HG02642 (cell line): Measurements from ENCODE around the gene ERBB4.

ENCODE experiments used
- ATAC-seq: cut with Tn5 transposase; IDR thresholded peaks from one replicate; pipeline ENCODE4 v1.9.1; 2021; ENCODE audit warnings: mild to moderate bottlenecking; ENCODE audit not compliant: unreplicated experiment, poor library complexity

The ERBB4 gene

GRCh38 chr2:212173756-212174510 is 364.7 kb downstream of the ERBB4 start:
- no peak for ATAC-seq

GRCh38 chr2:212173331-212173730 is 365.3 kb downstream of the ERBB4 start:
- no peak for ATAC-seq

GRCh38 chr2:212170382-212170781 is 368.2 kb downstream of the ERBB4 start:
- no peak for ATAC-seq

GRCh38 chr2:212158081-212158480 is 380.5 kb downstream of the ERBB4 start:
- no peak for ATAC-seq

GRCh38 chr2:212157012-212157411 is 381.6 kb downstream of the ERBB4 start:
- no peak for ATAC-seq

GRCh38 chr2:212156088-212156487 is 382.5 kb downstream of the ERBB4 start:
- no peak for ATAC-seq

GRCh38 chr2:212154477-212154878 is 384.1 kb downstream of the ERBB4 start:
- ATAC-seq = no peak

GRCh38 chr2:212153923-212154322 is 384.7 kb downstream of the ERBB4 start:
- ATAC-seq = no peak

GRCh38 chr2:212147921-212148513 is 390.6 kb downstream of the ERBB4 start:
- ATAC-seq = no peak

GRCh38 chr2:212146416-212146815 is 392.2 kb downstream of the ERBB4 start:
- ATAC-seq = no peak

- no peak for ATAC-seq
These were observed 393.5 kb downstream of the ERBB4 start for GRCh38 chr2:212145121-212145520.

- ATAC-seq = no peak
These were observed 396.0 kb downstream of the ERBB4 start for GRCh38 chr2:212142631-212143030.

- no peak for ATAC-seq
These were observed 397.1 kb downstream of the ERBB4 start for GRCh38 chr2:212141499-212141898.

GRCh38 chr2:212136216-212136795 is 402.3 kb downstream of the ERBB4 start:
- ATAC-seq = no peak

GRCh38 chr2:212135739-212136138 is 402.9 kb downstream of the ERBB4 start:
- no peak for ATAC-seq

GRCh38 chr2:212133337-212133736 is 405.3 kb downstream of the ERBB4 start:
- ATAC-seq = no peak

- no peak for ATAC-seq
These were observed 414.0 kb downstream of the ERBB4 start for GRCh38 chr2:212124598-212124997.

GRCh38 chr2:212119591-212119990 is 419.0 kb downstream of the ERBB4 start:
- no peak for ATAC-seq

GRCh38 chr2:212117926-212118325 is 420.7 kb downstream of the ERBB4 start:
- ATAC-seq = no peak

- ATAC-seq = no peak
These were observed 424.1 kb downstream of the ERBB4 start for GRCh38 chr2:212114489-212114888.

- no peak for ATAC-seq
These were observed 426.2 kb downstream of the ERBB4 start for GRCh38 chr2:212112401-212112800.
